AG04449 (cell line): ENCODE measurements around the gene COL6A3.

ENCODE experiments used
- CTCF ChIA-PET: fragments of 350-600 bp; formaldehyde crosslinking; extraction: SDS; loops from one replicate; lab custom pipeline; 2021; ENCODE audit warnings: antibody characterized with exemption; lab: Yijun Ruan, JAX
- POLR2A ChIA-PET: fragments of 400-600, 350-600 bp; formaldehyde crosslinking; extraction: SDS; loops from one replicate; lab custom pipeline; 2020; ENCODE audit warnings: antibody characterized with exemption, inconsistent platforms; lab: Yijun Ruan, JAX
- DNase-seq: peaks from one replicate; pipeline ENCODE4 v3.0.0-alpha.2; 2010; ENCODE audit warnings: low read depth, low spot score
- H3K4me3 ChIP-seq: 2 replicates; pipeline ENCODE4 v1.5.1; 2011; ENCODE audit warnings: low read depth, mild to moderate bottlenecking, control low read depth, low read length
- CTCF ChIP-seq: IDR thresholded peaks from one replicate; pipeline ENCODE4 v1.5.1; 2011; ENCODE audit warnings: mild to moderate bottlenecking, moderate library complexity, low read length, control low read depth, inconsistent platforms; ENCODE audit not compliant: insufficient read depth; ENCODE audit errors: missing control alignments

Gene COL6A3

GRCh38 chr2:237314681-237315080 is 99.3 kb downstream of the COL6A3 start:
- DNase-seq, result no peak
- POLR2A ChIA-PET, result interaction anchor here (1.4 to 1.7 kb wide), 3 partner anchors 8 to 25 kb away, joined by 6 to 8 read pairs (median 7); no protein-coding TSS in a partner anchor
- CTCF ChIA-PET, result interaction anchor here (0.7 to 5.6 kb wide), 15 partner anchors 8 to 257 kb away, joined by 3 to 35 read pairs (median 3); no protein-coding TSS in a partner anchor
- TF ChIP-seq CTCF, result no peak
- H3K4me3 ChIP-seq, result no peak overlapping the region

- ChIA-PET POLR2A (interaction anchor here (1.6 to 1.7 kb wide), 2 partner anchors 8 to 9 kb away, joined by 7 to 8 read pairs; no protein-coding TSS in a partner anchor), CTCF (interaction anchor here (0.7 to 5.6 kb wide), 9 partner anchors 8 to 258 kb away, joined by 3 to 35 read pairs (median 5); no protein-coding TSS in a partner anchor)
- TF ChIP-seq CTCF, result no peak
Observed at GRCh38 chr2:237314198-237314597, 99.8 kb downstream of the COL6A3 start.

GRCh38 chr2:237312021-237312755 is 101.8 kb downstream of the COL6A3 start:
- TF ChIP-seq CTCF, result no peak
- DNase-seq, result no peak
- ChIA-PET CTCF (interaction anchor here (0.9 to 5.6 kb wide), 7 partner anchors 8 to 191 kb away, joined by 3 to 35 read pairs (median 4); no protein-coding TSS in a partner anchor), POLR2A (interaction anchor here (0.6 to 1.0 kb wide), 3 partner anchors 12 to 58 kb away, joined by 3 read pairs; no protein-coding TSS in a partner anchor)
- no peak overlapping the region for H3K4me3 ChIP-seq

More at GRCh38 chr2:237314198-237314597, 99.8 kb downstream of the COL6A3 start:
- DNase-seq, result no peak
- H3K4me3 ChIP-seq, result no peak overlapping the region

GRCh38 chr2:237310515-237311114 is 103.3 kb downstream of the COL6A3 start:
- no peak for DNase-seq
- H3K4me3 ChIP-seq, result no peak overlapping the region
- POLR2A ChIA-PET, result interaction anchor here (1.0 to 1.3 kb wide), 2 partner anchors 12 to 56 kb away, joined by 3 to 4 read pairs; no protein-coding TSS in a partner anchor
- CTCF ChIA-PET, result interaction anchor here (0.9 to 5.6 kb wide), 4 partner anchors 17 to 145 kb away, joined by 3 to 35 read pairs (median 3); no protein-coding TSS in a partner anchor
- no peak for TF ChIP-seq CTCF

GRCh38 chr2:237309416-237309815 is 104.5 kb downstream of the COL6A3 start:
- no peak overlapping the region for H3K4me3 ChIP-seq
- CTCF ChIA-PET, result interaction anchor here (0.9 to 1.3 kb wide), 2 partner anchors 47 to 143 kb away, joined by 3 to 4 read pairs; no protein-coding TSS in a partner anchor
- POLR2A ChIA-PET, result no interaction called here
- TF ChIP-seq CTCF, result no peak
- DNase-seq, result no peak
